H9 (cell line): ENCODE results near the gene CD200. TPM values are rescaled to one million over a fixed set of nuclear protein-coding genes. Genes with fewer than 3 reads are reported as not detected.

Experiments used
- DNase-seq: peaks from one replicate; pipeline ENCODE4 v3.0.0-alpha.2; 2017
- H2AFZ ChIP-seq: one replicate; pipeline ENCODE4 v1.6.1; 2013; ENCODE audit warnings: mild to moderate bottlenecking, low read length, control low read depth, moderate library complexity
- H2AK5ac ChIP-seq: 2 replicates; pipeline ENCODE4 v1.6.1; 2013; ENCODE audit warnings: low read length, control low read depth, mixed read lengths; ENCODE audit not compliant: insufficient read length
- H2BK120ac ChIP-seq: one replicate; pipeline ENCODE4 v1.6.1; 2013; ENCODE audit warnings: low read depth, mild to moderate bottlenecking, low read length, control low read depth, inconsistent platforms; ENCODE audit not compliant: poor library complexity, severe bottlenecking
- H2BK12ac ChIP-seq: 2 replicates; pipeline ENCODE4 v1.6.1; 2013; ENCODE audit warnings: low read length, control low read depth, mixed read lengths, low read depth; ENCODE audit not compliant: insufficient read length
- H2BK15ac ChIP-seq: 2 replicates; pipeline ENCODE4 v1.6.1; 2013; ENCODE audit warnings: low read depth, low read length, control low read depth
- H2BK20ac ChIP-seq: one replicate; pipeline ENCODE4 v1.6.1; 2013; ENCODE audit warnings: low read depth, mild to moderate bottlenecking, low read length, control low read depth, inconsistent platforms; ENCODE audit not compliant: poor library complexity, severe bottlenecking
- H2BK5ac ChIP-seq: 2 replicates; pipeline ENCODE4 v1.6.1; 2013; ENCODE audit warnings: low read length, control low read depth, mixed read lengths; ENCODE audit not compliant: insufficient read length
- H3K14ac ChIP-seq: 2 replicates; pipeline ENCODE4 v1.6.1; 2013; ENCODE audit warnings: low read length, control low read depth; ENCODE audit not compliant: insufficient read depth
- H3K18ac ChIP-seq: 2 replicates; pipeline ENCODE4 v1.6.1; 2013; ENCODE audit warnings: low read depth, mild to moderate bottlenecking, mixed read lengths, low read length, control low read depth; ENCODE audit not compliant: insufficient read length
- H3K23ac ChIP-seq: 2 replicates; pipeline ENCODE4 v1.6.1; 2013; ENCODE audit warnings: low read length, control low read depth, mixed read lengths, low read depth; ENCODE audit not compliant: insufficient read length
- H3K23me2 ChIP-seq: 2 replicates; pipeline ENCODE4 v1.6.1; 2013; ENCODE audit warnings: low read depth, mild to moderate bottlenecking, mixed read lengths, low read length, control low read depth; ENCODE audit not compliant: insufficient read length, poor library complexity, severe bottlenecking
- H3K27ac ChIP-seq: 2 replicates; pipeline ENCODE4 v1.5.1; 2013; ENCODE audit warnings: low read length, control low read depth, mixed read lengths, low read depth; ENCODE audit not compliant: insufficient read length
- H3K27me3 ChIP-seq: 2 replicates; pipeline ENCODE4 v1.6.1; 2013; ENCODE audit warnings: low read length, control low read depth, inconsistent platforms; ENCODE audit not compliant: insufficient read depth
- H3K4ac ChIP-seq: 2 replicates; pipeline ENCODE4 v1.6.1; 2013; ENCODE audit warnings: low read depth, mild to moderate bottlenecking, control low read depth, inconsistent platforms, low read length, moderate library complexity
- H3K4me1 ChIP-seq: 2 replicates; pipeline ENCODE4 v1.6.1; 2013; ENCODE audit warnings: low read length, control low read depth, inconsistent platforms; ENCODE audit not compliant: insufficient read depth
- H3K4me2 ChIP-seq: 2 replicates; pipeline ENCODE4 v1.6.1; 2013; ENCODE audit warnings: low read length, control low read depth, mixed read lengths; ENCODE audit not compliant: insufficient read length, insufficient read depth
- H3K56ac ChIP-seq: 2 replicates; pipeline ENCODE4 v1.6.1; 2013; ENCODE audit warnings: low read depth, mild to moderate bottlenecking, mixed read lengths, low read length, control low read depth; ENCODE audit not compliant: insufficient read length
- H3K79me1 ChIP-seq: 2 replicates; pipeline ENCODE4 v1.6.1; 2013; ENCODE audit warnings: low read depth, mild to moderate bottlenecking, moderate library complexity, low read length, control low read depth, inconsistent platforms; ENCODE audit not compliant: insufficient read depth, poor library complexity, severe bottlenecking
- H3K79me2 ChIP-seq: 2 replicates; pipeline ENCODE4 v1.6.1; 2013; ENCODE audit warnings: low read length, control low read depth, inconsistent platforms; ENCODE audit not compliant: insufficient read depth
- H3K9ac ChIP-seq: 2 replicates; pipeline ENCODE4 v1.6.1; 2013; ENCODE audit warnings: low read length, control low read depth, mixed read lengths; ENCODE audit not compliant: insufficient read length; ENCODE audit errors: extremely low read depth
- H3K9me3 ChIP-seq: one replicate; pipeline ENCODE4 v1.6.1; 2013; ENCODE audit warnings: low read depth, low read length, inconsistent platforms; ENCODE audit not compliant: control insufficient read depth
- H3T11ph ChIP-seq: one replicate; pipeline ENCODE4 v1.6.1; 2013; ENCODE audit warnings: mild to moderate bottlenecking, low read length, control low read depth, inconsistent platforms
- H4K20me1 ChIP-seq: one replicate; pipeline ENCODE4 v1.6.1; 2013; ENCODE audit not compliant: control insufficient read depth, insufficient read length, insufficient read depth
- H4K5ac ChIP-seq: 2 replicates; pipeline ENCODE4 v1.6.1; 2013; ENCODE audit warnings: low read depth, mild to moderate bottlenecking, mixed read lengths, low read length, control low read depth; ENCODE audit not compliant: insufficient read length
- H4K8ac ChIP-seq: replicated peaks from 2 replicates; pipeline ENCODE4 v1.6.1; 2013; ENCODE audit warnings: low read length, control low read depth, mixed read lengths, low read depth; ENCODE audit not compliant: insufficient read length
- H4K91ac ChIP-seq: 2 replicates; pipeline ENCODE4 v1.6.1; 2013; ENCODE audit warnings: low read depth, mild to moderate bottlenecking, moderate library complexity, mixed read lengths, low read length, control low read depth; ENCODE audit not compliant: insufficient read length
- H3K27ac Mint-ChIP-seq, 3 experiments: 2 replicates in 2 of 3; 3 replicates in 1 of 3; pipeline ENCODE4 v1.8.0; 2020 to 2021; ENCODE audit warnings: mixed read lengths in 3 of 3, mild to moderate bottlenecking in 1 of 3, moderate library complexity in 1 of 3
- H3K27me3 Mint-ChIP-seq: 2 replicates; pipeline ENCODE4 v1.8.0; 2021; ENCODE audit warnings: low read depth, mild to moderate bottlenecking, moderate library complexity, mixed read lengths
- H3K36me3 Mint-ChIP-seq, 3 experiments: 2 replicates in 2 of 3; 3 replicates in 1 of 3; pipeline ENCODE4 v1.8.0; 2020 to 2021; ENCODE audit warnings: low read depth in 3 of 3, mixed read lengths in 3 of 3; ENCODE audit not compliant: insufficient read depth in 1 of 3
- H3K4me1 Mint-ChIP-seq, 2 experiments: 2 replicates each; pipeline ENCODE4 v1.8.0; 2020; ENCODE audit warnings: mixed read lengths in 2 of 2
- H3K4me3 Mint-ChIP-seq, 2 experiments: 2 replicates in 1 of 2; 3 replicates in 1 of 2; pipeline ENCODE4 v1.8.0; 2020 to 2021; ENCODE audit warnings: mild to moderate bottlenecking in 2 of 2, mixed read lengths in 2 of 2, moderate library complexity in 1 of 2
- H3K9me3 Mint-ChIP-seq, 2 experiments: 2 replicates in 1 of 2; 3 replicates in 1 of 2; pipeline ENCODE4 v1.8.0; 2020; ENCODE audit warnings: mild to moderate bottlenecking in 2 of 2, mixed read lengths in 2 of 2, moderate library complexity in 1 of 2
- CTCF ChIP-seq: fragments of 200-600 bp; sonication (generic); conservative IDR thresholded peaks from 3 replicates; pipeline ENCODE4 v1.8.0; 2021; ENCODE audit warnings: antibody characterized with exemption, mild to moderate bottlenecking
- WGBS: extraction: QIAGEN DNeasy Blood & Tissue Kit; methylation state at CpG from one replicate; pipeline ENCODE4 v1.1.7; 2013; ENCODE audit warnings: missing lambda C conversion rate, low lambda C conversion rate, mixed read lengths; ENCODE audit not compliant: insufficient read length; ENCODE audit errors: extremely low coverage; 5-methylcytosine and 5-hydroxymethylcytosine counted together
- total RNA-seq: library from RNA; stranded (reverse); gene quantifications from 2 replicates; pipeline ENCODE4 v1.2.1, GENCODE V29; 2021

Gene CD200
- total RNA-seq, 1 experiment from 2014 or later = 51.6 TPM

GRCh38 chr3:112409041-112409440 lies 76.1 kb downstream of the CD200 start:
- DNase-seq = no peak
- Mint-ChIP-seq H3K4me1 (peaks cover 27 to 49% of the 10 kb centered on the region in 2 experiments), H3K9me3 (peaks cover 0 to 11% of the 10 kb centered on the region in 2 experiments; a peak in 2 of 5 replicates), H3K27me3 (peaks cover 1% of the 10 kb centered on the region), H3K36me3 (peaks cover 0 to 17% (median 0%) of the 10 kb centered on the region in 3 experiments; a peak in 4 of 7 replicates), H3K4me3 (no peak overlapping the region), H3K27ac (no peak overlapping the region; a peak in 1 of 7 replicates)
- Histone ChIP-seq H3K4me2 (no peak overlapping the region), H2BK5ac (no peak overlapping the region), H3K27ac (no peak overlapping the region), H4K5ac (no peak overlapping the region), H3K79me2 (no peaks in the 10 kb centered on the region), H3K9ac (no peak overlapping the region), H3K14ac (no peak overlapping the region), H3K23me2 (no peaks in the 10 kb centered on the region), H3K27me3 (no peaks in the 10 kb centered on the region), H3K4ac (no peak overlapping the region), H3K56ac (no peak overlapping the region), H3K18ac (no peak overlapping the region), H2BK120ac (no peak overlapping the region), H2BK12ac (no peak overlapping the region), H4K8ac (no peak overlapping the region), H3T11ph (no peak overlapping the region), H2BK15ac (no peak overlapping the region), H3K23ac (no peak overlapping the region), H4K20me1 (no peaks in the 10 kb centered on the region), H4K91ac (no peak overlapping the region), H2BK20ac (no peak overlapping the region), H2AFZ (no peak overlapping the region), H3K4me1 (peaks cover 3% of the 10 kb centered on the region; the same call in 1 of the 2 replicates), H3K79me1 (no peaks in the 10 kb centered on the region), H3K9me3 (no peaks in the 10 kb centered on the region), H2AK5ac (no peak overlapping the region)
- WGBS = no CpG with 5 or more reads among the region's 4 CpGs
- no peak for TF ChIP-seq CTCF
